Chondrocyte (in vitro differentiated cells): Measurements from ENCODE around the gene TRIM14. TPM values are rescaled to one million over a fixed set of nuclear protein-coding genes. Genes with fewer than 3 reads are reported as not detected.

Source experiments
- DNase-seq: peaks from one replicate; pipeline ENCODE4 v3.0.0; 2021; ENCODE audit warnings: mixed read lengths, low spot score
- H3K27ac Mint-ChIP-seq: one replicate; pipeline ENCODE4 v1.8.0; 2021; ENCODE audit warnings: mild to moderate bottlenecking, moderate library complexity, mixed read lengths; ENCODE audit not compliant: unreplicated experiment
- H3K27me3 Mint-ChIP-seq: 2 replicates; pipeline ENCODE4 v1.8.0; 2021; ENCODE audit warnings: low read depth, mixed read lengths
- H3K36me3 Mint-ChIP-seq: 2 replicates; pipeline ENCODE4 v1.8.0; 2021; ENCODE audit warnings: low read depth, mixed read lengths
- H3K4me1 Mint-ChIP-seq: 2 replicates; pipeline ENCODE4 v1.8.0; 2021; ENCODE audit warnings: low read depth, mild to moderate bottlenecking, mixed read lengths
- H3K4me3 Mint-ChIP-seq: one replicate; pipeline ENCODE4 v1.8.0; 2021; ENCODE audit warnings: mild to moderate bottlenecking, moderate library complexity, mixed read lengths; ENCODE audit not compliant: unreplicated experiment
- H3K9me3 Mint-ChIP-seq: 2 replicates; pipeline ENCODE4 v1.8.0; 2021; ENCODE audit warnings: low read depth, mixed read lengths
- CTCF ChIP-seq: fragments of 200-600 bp; sonication (generic); IDR thresholded peaks from 2 replicates; pipeline ENCODE4 v1.5.0; 2021; ENCODE audit warnings: antibody characterized with exemption, mild to moderate bottlenecking, moderate library complexity
- total RNA-seq: library from RNA; stranded (reverse); gene quantifications from 3 replicates; pipeline ENCODE4 v1.2.1, GENCODE V29; 2021

Gene TRIM14
- total RNA-seq, 1 donor from 2014 or later = 1.1 TPM

GRCh38 chr9:98049288-98050072 lies 69.5 kb downstream of the TRIM14 start:
- DNase-seq = no peak
- Mint-ChIP-seq H3K27me3 (no peaks in the 10 kb centered on the region), H3K9me3 (no peaks in the 10 kb centered on the region), H3K4me3 (no peak overlapping the region), H3K27ac (no peak overlapping the region), H3K36me3 (no peaks in the 10 kb centered on the region), H3K4me1 (no peaks in the 10 kb centered on the region)
- no peak for TF ChIP-seq CTCF

GRCh38 chr9:98047002-98047401 lies 72.0 kb downstream of the TRIM14 start:
- no peak for DNase-seq
- no peaks in the 10 kb centered on the region for H3K4me1 Mint-ChIP-seq
- H3K27ac Mint-ChIP-seq = no peak overlapping the region
- H3K27me3 Mint-ChIP-seq = peaks cover 4% of the 10 kb centered on the region
- no peak for TF ChIP-seq CTCF
- no peak overlapping the region for H3K4me3 Mint-ChIP-seq
- H3K36me3 Mint-ChIP-seq = no peaks in the 10 kb centered on the region
- H3K9me3 Mint-ChIP-seq = no peaks in the 10 kb centered on the region

DNA sequence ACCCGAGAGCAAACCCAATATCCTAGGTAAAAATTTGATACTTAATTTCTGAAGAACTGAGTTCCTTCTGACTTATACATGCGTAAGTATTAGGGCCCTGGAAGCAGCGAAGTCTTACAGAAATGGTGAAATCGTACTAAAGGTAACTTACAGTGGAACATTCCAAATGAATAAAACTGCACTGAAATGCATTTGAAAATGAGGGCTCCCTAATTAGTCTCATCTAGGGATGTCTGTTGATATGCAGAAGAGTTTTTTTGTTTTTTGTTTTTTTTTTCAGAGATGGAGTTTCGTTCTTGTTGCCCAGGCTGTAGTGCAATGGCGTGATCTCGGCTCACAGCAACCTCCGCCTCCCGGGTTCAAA lies 72.9 kb downstream of the TRIM14 start:
- peaks cover 4% of the 10 kb centered on the region for H3K27me3 Mint-ChIP-seq
- H3K9me3 Mint-ChIP-seq = no peaks in the 10 kb centered on the region
- no peaks in the 10 kb centered on the region for H3K4me1 Mint-ChIP-seq

GRCh38 chr9:98045234-98046179 lies 73.5 kb downstream of the TRIM14 start:
- Mint-ChIP-seq H3K4me1 (no peaks in the 10 kb centered on the region), H3K4me3 (no peak overlapping the region), H3K27me3 (peaks cover 4% of the 10 kb centered on the region), H3K27ac (no peak overlapping the region), H3K36me3 (no peaks in the 10 kb centered on the region), H3K9me3 (no peaks in the 10 kb centered on the region)
- DNase-seq = no peak
- no peak for TF ChIP-seq CTCF

More for the DNA sequence above, 72.9 kb downstream of the TRIM14 start:
- Mint-ChIP-seq H3K4me3 (no peak overlapping the region), H3K27ac (no peak overlapping the region), H3K36me3 (no peaks in the 10 kb centered on the region)
- no peak for DNase-seq
- no peak for TF ChIP-seq CTCF

- H3K4me3 Mint-ChIP-seq = no peak overlapping the region
- no peak overlapping the region for H3K27ac Mint-ChIP-seq
- H3K9me3 Mint-ChIP-seq = no peaks in the 10 kb centered on the region
- peaks cover 4% of the 10 kb centered on the region for H3K27me3 Mint-ChIP-seq
- TF ChIP-seq CTCF = no peak
- no peak for DNase-seq
- H3K36me3 Mint-ChIP-seq = no peaks in the 10 kb centered on the region
- no peaks in the 10 kb centered on the region for H3K4me1 Mint-ChIP-seq
Observed at GRCh38 chr9:98043915-98044314, 75.1 kb downstream of the TRIM14 start.
